ENCODE data around the gene KIAA1958. TPM values are rescaled to one million over a fixed set of nuclear protein-coding genes. Genes with fewer than 3 reads are reported as not detected.
A peak's percentile ranks its signal among the peaks of the same experiment; 100 is the strongest.

KIAA1958 gene
- total and polyA plus RNA-seq, 2 experiments from 2014 or later: 9.4 to 41.7 TPM

DNA sequence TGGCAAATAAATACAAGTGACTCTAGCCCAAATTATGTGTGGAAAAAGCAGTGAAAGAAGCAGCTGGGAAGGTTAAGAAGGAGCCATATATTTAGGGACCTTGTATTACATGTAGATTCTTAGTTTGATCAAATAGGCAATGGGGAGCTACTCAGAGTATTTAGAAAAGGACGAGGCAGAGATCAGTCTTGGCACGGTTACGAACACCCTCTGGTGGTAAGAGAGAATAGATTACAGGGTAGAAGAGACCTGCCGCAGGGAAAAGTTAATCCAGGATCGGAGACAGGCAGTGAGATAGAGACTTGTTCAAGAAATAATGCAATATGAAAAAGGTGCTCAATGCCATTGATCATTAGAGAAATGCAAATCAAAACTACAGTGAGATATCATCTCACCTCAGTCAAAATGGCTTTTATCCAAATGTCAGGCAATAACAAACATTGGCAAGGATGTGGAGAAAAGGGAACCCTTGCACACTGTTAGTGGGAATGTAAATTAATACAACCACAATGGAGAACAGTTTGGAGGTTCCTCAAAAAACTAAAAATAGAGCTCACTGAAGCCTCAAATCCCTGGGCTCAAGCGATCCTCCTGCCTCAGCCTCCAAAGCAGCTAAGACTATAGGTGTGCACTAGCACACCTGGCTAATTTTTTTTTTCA is 219.3 kb downstream of the KIAA1958 start:
- H4K20me1 ChIP-seq (replicated peaks; ENCODE audit: insufficient read depth): peaks cover 8% of the 10 kb centered on the region; the same call in 1 of the 2 replicates
- no peaks in the 10 kb centered on the region for H3K4me1 ChIP-seq (ENCODE audit: insufficient read depth)
- Mint-ChIP-seq H3K27ac (no peak overlapping the region), H3K4me1 (0 out of 3 replicates have a peak, but pooled peaks cover 6% of the 10 kb centered on the region), H3K4me3 (no peak overlapping the region), H3K9me3 (no peaks in the 10 kb centered on the region), H3K27me3 (ENCODE audit: insufficient read depth, low read depth, poor library complexity) (no peaks in the 10 kb centered on the region), H3K36me3 (ENCODE audit: low read depth) (no peaks in the 10 kb centered on the region; the same call in 2 of the 3 replicates)
- H3K4me3 ChIP-seq: no peak overlapping the region
- peak; percentile 96 for ATAC-seq
- peaks cover 17% of the 10 kb centered on the region for H3K79me2 ChIP-seq (replicated peaks; ENCODE audit: insufficient read depth)
- no peaks in the 10 kb centered on the region for H3K9me2 ChIP-seq (ENCODE audit: insufficient read depth)
- H3K36me3 ChIP-seq (ENCODE audit: insufficient read depth): no peaks in the 10 kb centered on the region
- H2AFZ ChIP-seq: no peak overlapping the region
- TF ChIP-seq, protein P1, sequence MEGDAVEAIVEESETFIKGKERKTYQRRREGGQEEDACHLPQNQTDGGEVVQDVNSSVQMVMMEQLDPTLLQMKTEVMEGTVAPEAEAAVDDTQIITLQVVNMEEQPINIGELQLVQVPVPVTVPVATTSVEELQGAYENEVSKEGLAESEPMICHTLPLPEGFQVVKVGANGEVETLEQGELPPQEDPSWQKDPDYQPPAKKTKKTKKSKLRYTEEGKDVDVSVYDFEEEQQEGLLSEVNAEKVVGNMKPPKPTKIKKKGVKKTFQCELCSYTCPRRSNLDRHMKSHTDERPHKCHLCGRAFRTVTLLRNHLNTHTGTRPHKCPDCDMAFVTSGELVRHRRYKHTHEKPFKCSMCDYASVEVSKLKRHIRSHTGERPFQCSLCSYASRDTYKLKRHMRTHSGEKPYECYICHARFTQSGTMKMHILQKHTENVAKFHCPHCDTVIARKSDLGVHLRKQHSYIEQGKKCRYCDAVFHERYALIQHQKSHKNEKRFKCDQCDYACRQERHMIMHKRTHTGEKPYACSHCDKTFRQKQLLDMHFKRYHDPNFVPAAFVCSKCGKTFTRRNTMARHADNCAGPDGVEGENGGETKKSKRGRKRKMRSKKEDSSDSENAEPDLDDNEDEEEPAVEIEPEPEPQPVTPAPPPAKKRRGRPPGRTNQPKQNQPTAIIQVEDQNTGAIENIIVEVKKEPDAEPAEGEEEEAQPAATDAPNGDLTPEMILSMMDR (conservative IDR thresholded peaks at IDR 0.05; ENCODE audit: low read depth in 2 of 2): peak; percentile 69 to 75
- TF ChIP-seq, protein P2, sequence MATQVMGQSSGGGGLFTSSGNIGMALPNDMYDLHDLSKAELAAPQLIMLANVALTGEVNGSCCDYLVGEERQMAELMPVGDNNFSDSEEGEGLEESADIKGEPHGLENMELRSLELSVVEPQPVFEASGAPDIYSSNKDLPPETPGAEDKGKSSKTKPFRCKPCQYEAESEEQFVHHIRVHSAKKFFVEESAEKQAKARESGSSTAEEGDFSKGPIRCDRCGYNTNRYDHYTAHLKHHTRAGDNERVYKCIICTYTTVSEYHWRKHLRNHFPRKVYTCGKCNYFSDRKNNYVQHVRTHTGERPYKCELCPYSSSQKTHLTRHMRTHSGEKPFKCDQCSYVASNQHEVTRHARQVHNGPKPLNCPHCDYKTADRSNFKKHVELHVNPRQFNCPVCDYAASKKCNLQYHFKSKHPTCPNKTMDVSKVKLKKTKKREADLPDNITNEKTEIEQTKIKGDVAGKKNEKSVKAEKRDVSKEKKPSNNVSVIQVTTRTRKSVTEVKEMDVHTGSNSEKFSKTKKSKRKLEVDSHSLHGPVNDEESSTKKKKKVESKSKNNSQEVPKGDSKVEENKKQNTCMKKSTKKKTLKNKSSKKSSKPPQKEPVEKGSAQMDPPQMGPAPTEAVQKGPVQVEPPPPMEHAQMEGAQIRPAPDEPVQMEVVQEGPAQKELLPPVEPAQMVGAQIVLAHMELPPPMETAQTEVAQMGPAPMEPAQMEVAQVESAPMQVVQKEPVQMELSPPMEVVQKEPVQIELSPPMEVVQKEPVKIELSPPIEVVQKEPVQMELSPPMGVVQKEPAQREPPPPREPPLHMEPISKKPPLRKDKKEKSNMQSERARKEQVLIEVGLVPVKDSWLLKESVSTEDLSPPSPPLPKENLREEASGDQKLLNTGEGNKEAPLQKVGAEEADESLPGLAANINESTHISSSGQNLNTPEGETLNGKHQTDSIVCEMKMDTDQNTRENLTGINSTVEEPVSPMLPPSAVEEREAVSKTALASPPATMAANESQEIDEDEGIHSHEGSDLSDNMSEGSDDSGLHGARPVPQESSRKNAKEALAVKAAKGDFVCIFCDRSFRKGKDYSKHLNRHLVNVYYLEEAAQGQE (IDR thresholded peaks at IDR 0.05; ENCODE audit: unreplicated experiment): no peak
- H3K4me2 ChIP-seq: no peak overlapping the region
- H3K27me3 ChIP-seq (ENCODE audit: insufficient read depth): no peaks in the 10 kb centered on the region
- no peak overlapping the region for H3K27ac ChIP-seq (ENCODE audit: low read depth)
- peak; percentile 78 for DNase-seq (ENCODE audit: low spot score)
- H3F3A ChIP-seq (replicated peaks; ENCODE audit: low read depth): no peaks in the 10 kb centered on the region

DNA sequence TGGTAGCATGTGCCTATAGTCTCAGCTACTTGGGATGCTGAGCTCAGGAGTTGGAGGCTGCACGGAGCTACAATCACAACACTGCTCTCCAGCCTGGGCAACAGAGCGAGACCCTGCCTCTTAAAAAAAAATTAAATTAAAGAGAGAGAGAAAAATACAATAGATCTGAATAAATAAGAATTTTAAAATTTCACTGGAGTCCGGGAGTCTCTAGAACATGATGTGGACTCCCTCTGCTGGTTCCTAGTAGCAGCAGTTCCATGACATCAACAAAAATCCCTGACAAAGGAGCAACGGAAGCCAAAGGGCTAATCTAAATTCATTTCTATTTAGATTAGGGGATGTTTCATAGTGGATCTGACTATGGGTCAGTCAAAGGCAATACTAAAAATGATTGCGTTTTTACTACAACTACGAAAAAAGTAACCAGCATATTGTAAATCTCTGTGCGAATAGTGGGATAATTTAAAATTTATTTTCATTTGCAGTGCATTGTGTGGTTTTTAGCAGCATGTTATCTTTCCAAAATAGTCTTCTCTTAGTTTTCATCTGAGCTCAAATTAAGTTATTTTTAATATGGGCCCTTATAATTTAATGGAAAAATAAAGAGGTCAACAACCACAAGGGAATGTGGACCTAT is 224.5 kb downstream of the KIAA1958 start:
- H3K36me3 ChIP-seq (ENCODE audit: insufficient read depth): no peaks in the 10 kb centered on the region; the same call in 1 of the 2 replicates
- peaks cover 6% of the 10 kb centered on the region; the same call in 1 of the 3 replicates for H3K4me1 Mint-ChIP-seq
- TF ChIP-seq, protein P1 (conservative IDR thresholded peaks at IDR 0.05; ENCODE audit: low read depth in 2 of 2): peak; percentile 65 to 66
- TF ChIP-seq STAT1 (IDR thresholded peaks at IDR 0.05; ENCODE audit: unreplicated experiment) (no peak), CREB1 (CRISPR knock-in tag; IDR thresholded peaks at IDR 0.05; ENCODE audit: low read depth) (no peak), JUNB (IDR thresholded peaks at IDR 0.05; ENCODE audit: unreplicated experiment) (no peak), ZNF331 (CRISPR knock-in tag; IDR thresholded peaks at IDR 0.05; ENCODE audit: low read depth) (no peak)
- TF ChIP-seq, protein P3, sequence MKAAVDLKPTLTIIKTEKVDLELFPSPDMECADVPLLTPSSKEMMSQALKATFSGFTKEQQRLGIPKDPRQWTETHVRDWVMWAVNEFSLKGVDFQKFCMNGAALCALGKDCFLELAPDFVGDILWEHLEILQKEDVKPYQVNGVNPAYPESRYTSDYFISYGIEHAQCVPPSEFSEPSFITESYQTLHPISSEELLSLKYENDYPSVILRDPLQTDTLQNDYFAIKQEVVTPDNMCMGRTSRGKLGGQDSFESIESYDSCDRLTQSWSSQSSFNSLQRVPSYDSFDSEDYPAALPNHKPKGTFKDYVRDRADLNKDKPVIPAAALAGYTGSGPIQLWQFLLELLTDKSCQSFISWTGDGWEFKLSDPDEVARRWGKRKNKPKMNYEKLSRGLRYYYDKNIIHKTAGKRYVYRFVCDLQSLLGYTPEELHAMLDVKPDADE (IDR thresholded peaks at IDR 0.05): no peak

More for the DNA sequence above, 224.5 kb downstream of the KIAA1958 start:
- ATAC-seq (peak; percentile 48; the same call in 2 of the 3 replicates), DNase-seq (ENCODE audit: low spot score) (peak; percentile 60)
- Histone ChIP-seq H3K4me3 (no peak overlapping the region), H3K27me3 (ENCODE audit: insufficient read depth) (no peaks in the 10 kb centered on the region), H3K27ac (ENCODE audit: low read depth) (no peak overlapping the region), H3K4me2 (no peak overlapping the region), H2AFZ (no peak overlapping the region), H3K4me1 (ENCODE audit: insufficient read depth) (no peaks in the 10 kb centered on the region), H3K9me2 (ENCODE audit: insufficient read depth) (no peaks in the 10 kb centered on the region), H4K20me1 (replicated peaks; ENCODE audit: insufficient read depth) (peaks cover 5% of the 10 kb centered on the region; the same call in 1 of the 2 replicates), H3K79me2 (replicated peaks; ENCODE audit: insufficient read depth) (peaks cover 38% of the 10 kb centered on the region), H3F3A (replicated peaks; ENCODE audit: low read depth) (no peaks in the 10 kb centered on the region)
- no peaks in the 10 kb centered on the region for H3K9me3 Mint-ChIP-seq
- H3K36me3 Mint-ChIP-seq (ENCODE audit: low read depth): peaks cover under 1% of the 10 kb centered on the region; the same call in 2 of the 3 replicates
- no peak overlapping the region; the same call in 2 of the 3 replicates for H3K4me3 Mint-ChIP-seq
- H3K27ac Mint-ChIP-seq: no peak overlapping the region
- no peaks in the 10 kb centered on the region for H3K27me3 Mint-ChIP-seq (ENCODE audit: insufficient read depth, low read depth, poor library complexity)
